NCI-H2171 (cell line): Measurements from ENCODE around the gene WFS1.

Experiments
- DNase-seq: peaks from one replicate; lab custom pipeline; 2025; lab: John Stamatoyannopoulos, UW

Gene WFS1

GRCh38 chr4:6324999-6325787 lies 55.5 kb downstream of the WFS1 start:
- no peak for DNase-seq

- no peak for DNase-seq
These were observed 56.2 kb downstream of the WFS1 start for GRCh38 chr4:6325788-6326290.

- DNase-seq, result no peak
These were observed 56.8 kb downstream of the WFS1 start for GRCh38 chr4:6326312-6327060.

GRCh38 chr4:6327220-6327917 lies 57.7 kb downstream of the WFS1 start:
- DNase-seq, result no peak

GRCh38 chr4:6328526-6328925 lies 58.9 kb downstream of the WFS1 start:
- no peak for DNase-seq

- no peak for DNase-seq
These were observed 60.1 kb downstream of the WFS1 start for GRCh38 chr4:6329478-6330383.

GRCh38 chr4:6330384-6330767 lies 60.7 kb downstream of the WFS1 start:
- no peak for DNase-seq

- DNase-seq, result no peak
These were observed 61.4 kb downstream of the WFS1 start for GRCh38 chr4:6331018-6331417.

- no peak for DNase-seq
These were observed 61.8 kb downstream of the WFS1 start for GRCh38 chr4:6331468-6331867.

GRCh38 chr4:6332042-6332668 lies 62.5 kb downstream of the WFS1 start:
- no peak for DNase-seq

GRCh38 chr4:6332669-6333050 lies 63.0 kb downstream of the WFS1 start:
- no peak for DNase-seq

- DNase-seq, result no peak
These were observed 63.9 kb downstream of the WFS1 start for GRCh38 chr4:6333301-6334202.

GRCh38 chr4:6334203-6334887 lies 64.7 kb downstream of the WFS1 start:
- no peak for DNase-seq

- no peak for DNase-seq
These were observed 65.5 kb downstream of the WFS1 start for GRCh38 chr4:6335040-6335590.

- DNase-seq, result no peak
These were observed 66.5 kb downstream of the WFS1 start for GRCh38 chr4:6336166-6336565.

- no peak for DNase-seq
These were observed 67.8 kb downstream of the WFS1 start for GRCh38 chr4:6337331-6337935.

GRCh38 chr4:6338175-6338950 lies 68.7 kb downstream of the WFS1 start:
- DNase-seq, result no peak
